Measurements from ENCODE around the gene ZDHHC24.
"Not testable (repeated sequence)": the region's sequence is repeated elsewhere in the genome, so short reads cannot be mapped to it uniquely, and the experiment has no call there.

ZDHHC24 gene

DNA sequence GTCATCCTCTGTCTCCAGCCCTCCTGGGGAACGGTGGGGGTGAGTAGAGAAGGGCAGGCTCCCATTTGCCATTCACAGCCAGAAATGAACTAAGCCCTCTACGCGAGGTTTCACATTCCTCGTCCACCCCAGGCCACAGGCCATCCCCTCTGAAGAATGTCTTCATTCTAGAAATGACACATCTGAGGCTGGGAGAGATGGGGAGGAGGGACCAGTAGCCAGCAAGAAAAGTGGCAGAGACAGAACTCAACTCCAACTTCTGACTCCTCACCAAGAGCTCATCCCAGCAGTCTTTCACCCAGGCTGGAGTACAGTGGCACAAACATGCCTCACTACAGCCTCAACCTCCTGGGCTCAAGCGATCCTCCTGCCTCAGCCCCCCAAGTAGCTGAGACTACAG is 19.1 kb upstream of the ZDHHC24 start:
- no peak for DNase-seq

DNA sequence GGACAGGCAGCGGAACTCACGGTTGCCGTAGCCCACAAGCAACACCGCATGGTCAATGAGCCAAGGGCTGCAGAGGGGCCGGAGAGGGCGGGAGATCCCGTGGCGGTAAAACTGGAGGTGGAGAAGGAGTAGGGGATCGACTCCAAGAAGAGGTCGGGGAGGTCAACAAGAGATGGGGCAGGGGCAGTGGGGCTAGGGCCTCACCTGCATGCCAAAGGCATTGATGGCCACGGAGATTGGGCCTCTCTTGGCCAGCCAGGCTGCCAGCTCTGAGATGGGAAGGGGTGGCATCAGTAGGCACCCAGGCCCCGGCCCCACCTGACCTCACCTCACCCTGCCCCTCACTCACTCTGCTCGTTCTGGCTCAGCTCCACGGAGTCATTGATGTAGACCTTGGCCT is 18.7 kb upstream of the ZDHHC24 start:
- DNase-seq = no peak

DNA sequence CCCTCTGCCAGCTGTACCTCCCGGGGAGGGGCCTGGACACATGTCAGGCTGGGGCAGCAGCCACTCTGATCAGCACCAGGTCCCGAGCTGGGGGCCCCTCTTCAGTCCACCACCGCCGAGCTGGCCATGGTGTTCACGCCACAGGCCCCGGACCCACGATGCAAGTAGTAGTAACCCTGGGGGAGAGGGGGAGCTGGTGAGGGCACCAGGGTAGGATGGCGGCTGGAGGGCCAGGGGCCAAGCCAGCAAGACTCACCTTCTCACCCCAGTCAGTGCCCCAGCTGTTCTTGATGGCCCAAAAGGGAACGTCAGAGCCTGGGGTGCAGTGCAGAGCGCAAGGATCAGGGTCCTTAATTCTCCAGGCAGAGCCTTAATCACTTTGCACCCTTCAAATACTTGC is 18.0 kb upstream of the ZDHHC24 start:
- DNase-seq = no peak

DNA sequence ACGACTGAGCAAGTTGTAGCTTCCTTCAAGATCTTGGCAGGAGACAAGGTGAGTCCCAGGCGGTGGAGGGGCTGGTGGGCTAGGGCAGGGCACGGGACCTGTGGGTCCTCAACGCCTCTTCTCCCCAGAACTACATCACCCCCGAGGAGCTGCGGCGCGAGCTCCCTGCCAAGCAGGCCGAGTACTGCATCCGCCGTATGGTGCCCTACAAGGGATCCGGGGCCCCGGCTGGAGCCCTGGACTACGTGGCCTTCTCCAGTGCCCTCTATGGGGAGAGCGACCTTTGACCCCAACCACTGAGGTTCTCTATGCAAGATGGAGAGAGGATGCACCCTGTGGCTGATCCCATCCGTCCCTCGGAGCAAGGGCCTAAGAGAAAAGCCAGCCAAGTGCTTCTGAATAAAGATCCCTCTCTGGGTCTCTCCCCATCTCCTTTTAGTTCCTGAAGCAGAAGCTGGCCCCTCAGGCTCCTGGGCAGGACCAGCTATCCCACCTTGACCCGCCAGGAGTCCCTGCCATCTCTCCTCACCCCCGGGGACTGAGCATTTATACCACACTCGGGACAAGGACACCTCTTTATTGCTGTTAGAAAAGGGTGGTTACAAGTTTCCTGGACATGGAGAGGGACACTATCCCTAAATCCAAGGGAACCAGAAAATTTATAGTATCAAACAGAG is 17.2 kb upstream of the ZDHHC24 start:
- DNase-seq = no peak

DNA sequence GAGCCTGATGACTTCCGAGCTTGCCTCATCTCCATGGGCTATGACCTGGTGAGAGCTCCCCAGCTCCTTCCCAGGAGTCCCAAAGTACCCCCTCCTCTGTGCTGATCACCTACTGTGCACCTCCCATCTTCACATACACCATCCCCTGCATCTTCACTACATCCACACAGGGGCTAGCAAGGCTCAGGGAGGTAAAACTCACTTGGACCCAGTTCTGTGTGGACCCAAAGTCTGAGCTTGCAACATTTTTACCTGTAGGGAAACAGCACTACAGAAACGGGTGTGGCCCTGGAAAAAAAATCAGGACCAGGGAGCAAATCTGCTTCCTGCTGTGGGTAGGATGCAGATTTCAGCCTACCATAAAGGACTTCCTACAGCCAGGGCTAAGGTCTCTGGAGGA is 16.4 kb upstream of the ZDHHC24 start:
- no peak for DNase-seq

DNA sequence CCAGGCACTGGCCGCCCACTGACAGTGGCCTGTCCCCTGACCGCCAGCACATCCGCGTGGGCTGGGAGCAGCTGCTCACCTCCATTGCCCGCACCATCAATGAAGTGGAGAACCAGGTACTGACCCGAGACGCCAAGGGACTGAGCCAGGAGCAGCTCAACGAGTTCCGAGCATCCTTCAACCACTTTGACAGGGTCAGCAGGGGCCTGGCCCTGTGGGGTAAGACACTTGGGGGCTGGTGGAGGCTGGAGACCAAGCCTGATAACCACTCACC is 16.1 kb upstream of the ZDHHC24 start:
- DNase-seq = no peak

DNA sequence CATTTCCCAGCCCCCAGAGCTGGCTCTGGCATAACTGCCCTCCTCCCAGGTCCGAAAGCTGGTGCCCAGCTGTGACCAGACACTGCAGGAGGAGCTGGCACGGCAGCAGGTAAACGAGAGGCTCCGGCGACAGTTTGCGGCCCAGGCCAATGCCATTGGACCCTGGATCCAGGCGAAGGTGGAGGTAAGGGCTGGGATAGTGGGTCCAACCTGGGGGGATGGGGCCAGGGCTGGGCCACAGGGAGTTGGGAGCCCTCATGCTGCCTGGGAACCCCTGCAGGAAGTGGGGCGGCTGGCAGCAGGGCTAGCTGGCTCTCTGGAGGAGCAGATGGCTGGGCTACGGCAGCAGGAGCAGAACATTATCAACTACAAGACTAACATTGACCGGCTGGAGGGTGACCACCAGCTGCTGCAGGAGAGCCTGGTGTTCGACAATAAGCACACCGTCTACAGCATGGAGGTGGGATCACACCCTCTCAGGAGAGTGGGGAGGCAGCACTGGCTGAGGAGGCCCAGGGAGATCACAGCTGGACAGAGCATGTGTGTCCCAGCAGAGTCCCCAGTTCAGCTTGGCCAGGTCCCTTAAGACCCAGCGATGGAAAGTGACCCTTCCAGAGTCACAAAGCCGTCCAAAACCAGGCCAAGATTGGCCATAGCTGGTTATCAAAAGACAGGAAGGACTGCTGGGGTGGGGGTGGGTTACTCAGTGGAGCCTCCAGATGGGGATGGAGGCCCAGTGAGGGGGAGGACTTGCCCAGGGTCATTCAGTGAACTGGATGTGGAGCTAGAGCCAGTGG is 15.5 kb upstream of the ZDHHC24 start:
- no peak for DNase-seq

DNA sequence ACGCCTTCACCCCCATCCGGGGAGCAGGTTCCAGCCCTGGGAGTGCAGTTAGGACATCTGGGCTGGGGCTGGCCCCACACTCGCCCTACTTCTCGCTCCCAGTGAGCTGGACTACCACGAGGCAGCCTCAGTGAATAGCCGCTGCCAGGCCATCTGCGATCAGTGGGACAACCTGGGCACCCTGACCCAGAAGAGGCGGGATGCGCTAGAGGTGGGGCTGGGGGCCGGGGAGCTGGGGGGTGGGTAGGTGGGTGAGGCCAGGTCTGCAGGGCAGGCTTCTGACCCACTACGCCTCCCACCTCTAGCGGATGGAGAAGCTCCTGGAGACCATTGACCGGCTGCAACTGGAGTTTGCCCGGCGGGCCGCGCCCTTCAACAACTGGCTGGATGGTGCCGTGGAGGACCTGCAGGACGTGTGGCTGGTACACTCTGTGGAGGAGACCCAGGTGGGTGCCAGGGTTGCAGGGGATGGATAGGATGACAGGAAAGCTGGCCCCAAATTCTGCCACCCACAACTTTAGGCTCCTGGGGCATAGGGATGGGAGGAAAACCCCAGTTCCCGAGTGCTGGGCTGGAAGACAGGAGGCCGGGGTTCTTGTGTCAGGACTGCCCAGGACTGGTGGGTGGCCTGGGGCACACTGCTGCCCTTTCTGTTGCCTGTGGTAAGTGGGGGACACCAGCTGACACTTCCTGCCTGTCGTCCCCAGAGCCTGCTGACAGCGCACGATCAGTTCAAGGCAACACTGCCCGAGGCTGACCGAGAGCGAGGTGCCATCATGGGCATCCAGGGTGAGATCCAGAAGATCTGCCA is 14.2 kb upstream of the ZDHHC24 start:
- no peak for DNase-seq

DNA sequence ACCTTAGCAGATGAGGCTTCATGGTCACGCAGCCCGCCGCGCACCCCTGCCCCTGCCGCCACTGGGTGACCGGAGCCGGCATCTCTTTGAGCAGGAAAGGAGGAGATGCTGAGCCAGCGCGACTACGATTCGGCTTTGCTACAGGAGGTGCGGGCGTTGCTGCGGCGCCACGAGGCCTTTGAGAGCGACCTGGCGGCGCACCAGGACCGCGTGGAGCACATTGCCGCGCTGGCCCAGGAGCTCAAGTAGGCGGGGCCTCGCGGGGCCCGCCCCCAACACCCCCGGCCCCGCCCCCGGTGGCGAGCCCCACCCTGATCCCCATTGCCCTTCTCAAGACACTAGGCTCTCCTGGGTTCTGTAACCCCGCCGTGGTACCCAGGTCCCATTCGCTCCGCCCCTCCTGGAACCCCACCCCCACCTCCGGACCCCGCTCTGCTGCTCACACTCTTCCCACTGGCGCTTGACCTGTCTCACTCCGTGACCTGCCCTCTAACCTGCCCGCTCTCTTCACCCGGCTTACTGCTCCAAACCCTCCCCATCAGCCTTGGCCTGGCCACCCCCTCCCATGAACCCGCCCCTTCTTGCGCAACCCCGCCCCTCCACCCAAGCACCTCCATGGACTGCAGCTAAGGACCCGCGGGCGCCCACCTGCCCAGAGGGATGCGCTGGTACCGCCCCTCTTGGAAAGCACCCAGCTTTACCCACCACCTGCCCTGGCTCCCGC is 13.5 kb upstream of the ZDHHC24 start:
- DNase-seq = peak; percentile 29

DNA sequence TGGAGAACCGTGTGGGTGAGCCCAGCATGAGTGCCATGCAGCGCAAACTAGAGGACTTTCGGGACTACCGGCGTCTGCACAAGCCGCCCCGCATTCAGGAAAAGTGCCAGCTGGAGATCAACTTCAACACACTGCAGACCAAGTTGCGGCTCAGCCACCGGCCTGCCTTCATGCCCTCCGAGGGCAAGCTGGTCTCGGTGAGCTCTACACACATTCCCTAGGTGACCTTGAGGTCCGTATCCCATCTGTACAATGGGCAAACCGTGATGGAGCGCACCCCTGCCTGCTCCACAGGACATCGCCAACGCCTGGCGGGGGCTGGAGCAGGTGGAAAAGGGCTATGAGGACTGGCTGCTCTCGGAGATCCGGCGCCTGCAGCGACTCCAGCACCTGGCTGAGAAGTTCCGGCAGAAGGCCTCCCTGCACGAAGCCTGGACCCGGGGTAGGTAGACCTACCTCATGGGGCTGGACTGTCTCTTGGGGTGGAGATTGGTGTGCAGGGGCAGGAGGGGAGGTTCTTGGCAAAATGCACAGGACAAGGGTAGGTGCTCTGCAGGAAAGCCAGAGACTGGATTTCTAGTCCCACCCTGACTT is 12.0 kb upstream of the ZDHHC24 start:
- DNase-seq = no peak

DNA sequence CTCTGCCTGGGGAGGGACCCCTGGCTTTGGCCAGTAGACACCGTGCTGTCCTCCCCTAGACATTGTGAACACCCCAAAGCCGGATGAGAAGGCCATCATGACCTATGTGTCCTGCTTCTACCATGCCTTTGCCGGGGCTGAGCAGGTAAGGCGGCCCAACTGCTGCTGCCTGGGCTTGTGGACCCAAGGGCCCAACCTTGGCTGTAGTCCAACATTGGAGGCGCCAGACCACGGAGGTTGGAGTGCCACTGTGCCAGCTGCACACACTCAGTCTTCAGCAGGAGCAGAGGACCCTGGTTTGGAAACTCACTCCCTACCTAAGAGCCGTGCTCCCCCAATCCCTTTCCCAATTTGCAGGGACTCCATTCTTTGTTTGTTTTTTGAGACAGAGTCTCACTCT is 10.2 kb upstream of the ZDHHC24 start:
- DNase-seq = no peak

DNA sequence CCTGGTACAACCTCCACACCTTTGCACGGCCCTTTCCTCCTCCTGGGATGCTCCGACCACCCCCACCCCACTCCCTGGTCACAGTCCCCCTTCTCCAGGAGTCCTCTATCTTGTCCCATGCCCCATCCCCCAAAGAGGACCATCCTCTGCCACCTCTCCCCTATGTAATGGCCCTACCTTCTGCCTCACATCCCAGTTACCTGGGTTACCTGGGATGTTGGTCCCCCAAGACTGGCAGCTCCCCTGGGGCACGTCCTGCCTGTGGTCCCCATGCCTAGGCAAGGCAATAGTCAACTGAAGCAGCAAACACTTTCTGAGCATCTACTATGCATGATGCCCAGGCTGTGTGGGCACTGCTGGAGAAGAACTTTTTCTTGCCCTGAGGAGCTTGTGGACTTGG is 9.6 kb upstream of the ZDHHC24 start:
- no peak for DNase-seq

DNA sequence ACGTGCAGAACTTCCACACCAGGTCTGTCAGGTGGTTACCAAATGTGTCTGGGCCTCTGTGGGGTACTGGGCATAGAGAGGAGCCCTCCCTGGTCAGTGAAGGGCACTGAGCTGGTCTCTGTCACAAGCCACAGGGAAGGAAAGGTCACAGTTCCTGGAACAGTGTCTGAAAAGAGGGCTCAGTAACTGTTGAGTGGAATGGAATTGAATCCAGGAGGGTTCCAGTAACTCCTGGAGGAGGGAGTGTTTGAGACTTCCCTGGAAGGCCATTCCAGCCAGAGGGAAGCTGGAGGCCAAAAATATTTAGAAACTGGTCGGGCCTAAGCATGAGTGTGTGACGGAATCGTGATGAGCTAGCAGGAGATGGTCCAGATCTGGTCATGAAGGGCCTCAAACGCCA is 8.8 kb upstream of the ZDHHC24 start:
- no peak for DNase-seq

DNA sequence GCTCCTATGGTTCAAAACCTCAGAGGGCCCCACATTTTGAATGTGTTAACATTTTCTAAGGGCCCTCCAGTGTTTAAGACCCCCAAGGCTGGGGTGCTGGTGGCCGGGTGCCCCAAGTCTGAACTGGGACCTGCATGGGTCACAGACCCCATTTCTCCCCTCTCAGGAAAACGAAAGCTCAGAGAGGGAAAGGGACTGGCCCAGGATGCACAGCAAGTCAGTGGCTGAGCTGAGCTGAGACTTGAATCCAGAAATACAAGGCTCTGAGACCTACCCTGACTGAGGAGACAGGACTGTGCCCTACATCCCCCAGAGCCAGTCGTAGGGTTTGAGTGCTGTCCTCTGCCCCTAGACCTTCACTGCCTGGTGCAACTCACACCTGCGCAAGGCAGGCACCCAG is 5.0 kb upstream of the ZDHHC24 start:
- no peak for DNase-seq

DNA sequence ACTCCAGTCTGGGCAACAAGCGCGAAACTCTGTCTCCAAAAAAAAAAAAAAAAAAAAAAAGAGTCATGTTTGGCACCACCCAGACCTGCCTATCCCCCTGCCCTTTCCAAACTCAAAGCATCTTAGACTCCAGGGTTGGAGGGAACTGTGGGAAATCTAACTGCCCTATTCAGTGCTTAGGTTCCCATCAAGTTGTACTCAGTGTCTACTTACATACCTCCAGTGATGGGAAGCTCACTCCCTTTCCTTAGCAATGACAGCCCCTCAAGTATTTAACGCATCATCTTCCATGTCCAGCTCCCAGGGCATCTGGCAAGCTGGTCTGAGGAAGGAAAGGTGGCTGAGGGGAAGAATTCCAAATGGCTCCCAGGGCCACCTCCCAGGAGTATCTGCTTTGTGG is 3.8 kb upstream of the ZDHHC24 start:
- no peak for DNase-seq

DNA sequence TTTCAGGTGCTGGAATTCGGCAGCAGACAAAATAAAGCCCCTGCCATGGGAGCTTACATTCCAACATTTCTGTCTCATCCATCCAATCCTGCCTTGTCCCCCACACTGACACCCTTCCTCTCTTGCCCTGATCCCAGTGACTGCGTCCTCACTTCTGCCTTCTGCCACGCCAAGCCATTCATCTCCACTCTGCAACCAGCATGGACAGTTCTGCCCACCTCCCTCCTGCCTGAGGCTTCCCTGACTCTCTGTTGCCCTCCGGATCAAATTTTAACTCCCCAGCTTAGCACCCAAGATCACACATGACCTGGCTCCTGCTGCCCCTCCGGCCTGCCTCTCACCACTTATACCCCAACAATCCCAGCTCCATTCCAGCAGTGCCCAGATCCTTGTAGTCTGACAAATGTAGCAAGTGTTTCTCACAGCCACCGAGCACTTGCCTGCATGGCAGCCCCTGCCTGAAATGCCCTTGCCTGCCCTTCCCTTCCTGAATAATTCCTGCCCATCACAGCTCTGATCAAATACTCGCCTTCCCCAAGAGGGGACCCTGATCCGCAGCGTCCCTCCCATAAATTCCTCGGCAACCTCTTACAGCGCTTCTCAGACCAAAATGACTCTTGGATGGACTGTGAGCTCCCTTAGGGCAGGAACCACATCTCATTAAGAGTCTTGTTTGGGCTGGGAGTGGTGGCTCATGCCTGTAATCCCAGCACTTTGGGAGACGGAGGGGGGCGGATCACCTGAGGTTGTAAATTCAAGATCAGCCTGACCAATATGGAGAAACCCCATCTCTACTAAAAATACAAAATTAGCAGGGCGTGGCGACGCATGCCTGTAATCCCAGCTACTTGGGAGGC is 3.2 kb upstream of the ZDHHC24 start:
- no peak for DNase-seq

DNA sequence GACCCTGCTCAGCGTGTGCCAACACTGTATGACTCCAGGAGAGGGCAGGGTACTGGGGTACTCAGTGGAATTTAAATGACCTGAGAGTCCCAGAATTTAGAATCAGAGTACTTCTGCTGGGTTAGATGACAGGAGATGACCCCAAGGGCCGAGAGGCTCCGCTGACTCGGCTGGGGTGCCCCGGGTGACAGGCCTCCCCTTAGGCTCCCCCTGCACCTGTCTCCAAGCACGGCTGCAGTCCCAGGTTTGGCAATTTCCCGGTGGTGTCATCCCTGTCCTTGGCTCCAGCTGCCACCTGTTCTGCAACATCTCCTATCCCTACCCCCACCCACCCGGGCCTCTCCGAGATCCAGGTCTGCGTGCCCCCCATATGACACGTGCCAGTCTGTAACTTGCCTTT is 2.2 kb upstream of the ZDHHC24 start:
- DNase-seq = no peak

DNA sequence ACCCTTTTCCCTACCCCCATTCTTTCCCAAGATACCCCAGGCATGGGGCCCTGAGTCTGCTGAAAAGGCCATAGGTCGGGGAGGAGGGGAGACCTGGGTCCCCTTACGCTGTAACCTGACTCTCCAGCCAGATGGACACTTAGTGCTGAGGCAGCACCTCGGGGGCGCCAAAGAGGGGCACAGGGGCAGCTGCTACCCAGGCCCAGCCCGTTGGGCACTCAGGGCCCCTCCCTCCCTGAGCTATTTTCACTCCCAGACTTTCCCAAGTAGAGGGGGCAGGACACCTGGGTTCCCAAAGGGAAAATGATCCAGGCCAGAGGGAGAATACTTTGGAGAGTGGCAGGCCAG is 1.8 kb upstream of the ZDHHC24 start:
- no peak for DNase-seq

DNA sequence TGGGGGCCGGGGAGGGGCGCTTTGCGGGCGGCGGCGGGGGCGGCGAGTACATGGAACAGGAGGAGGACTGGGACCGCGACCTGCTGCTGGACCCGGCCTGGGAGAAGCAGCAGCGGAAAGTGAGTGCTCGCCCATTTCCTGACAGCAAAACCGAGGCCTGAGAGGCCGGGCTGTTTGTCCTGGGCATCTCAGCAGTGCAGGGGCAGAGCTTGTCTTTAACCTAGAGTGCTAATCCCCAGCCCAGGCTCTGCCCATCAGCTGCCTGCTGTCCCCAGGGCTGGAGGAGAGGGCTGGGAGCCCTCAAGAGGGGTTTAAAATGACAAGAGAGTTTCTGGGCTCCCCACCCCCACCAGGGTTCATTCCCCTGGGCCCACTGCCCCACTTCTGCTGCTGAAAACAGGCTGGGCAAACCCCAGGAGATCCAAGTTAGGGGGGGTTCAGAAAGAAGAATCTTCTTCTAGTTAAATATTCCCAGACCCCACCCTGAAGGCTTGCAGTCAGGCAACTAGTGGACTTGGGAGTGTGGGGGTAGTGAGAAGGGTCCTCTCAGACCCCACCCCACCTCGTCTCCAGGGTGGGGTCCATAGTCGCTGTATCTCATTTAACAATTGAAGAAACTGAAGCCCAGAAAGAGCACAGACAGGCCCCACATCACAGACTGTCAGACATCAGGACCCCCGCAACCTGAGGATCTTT is 1.3 kb upstream of the ZDHHC24 start:
- DNase-seq = no peak

DNA sequence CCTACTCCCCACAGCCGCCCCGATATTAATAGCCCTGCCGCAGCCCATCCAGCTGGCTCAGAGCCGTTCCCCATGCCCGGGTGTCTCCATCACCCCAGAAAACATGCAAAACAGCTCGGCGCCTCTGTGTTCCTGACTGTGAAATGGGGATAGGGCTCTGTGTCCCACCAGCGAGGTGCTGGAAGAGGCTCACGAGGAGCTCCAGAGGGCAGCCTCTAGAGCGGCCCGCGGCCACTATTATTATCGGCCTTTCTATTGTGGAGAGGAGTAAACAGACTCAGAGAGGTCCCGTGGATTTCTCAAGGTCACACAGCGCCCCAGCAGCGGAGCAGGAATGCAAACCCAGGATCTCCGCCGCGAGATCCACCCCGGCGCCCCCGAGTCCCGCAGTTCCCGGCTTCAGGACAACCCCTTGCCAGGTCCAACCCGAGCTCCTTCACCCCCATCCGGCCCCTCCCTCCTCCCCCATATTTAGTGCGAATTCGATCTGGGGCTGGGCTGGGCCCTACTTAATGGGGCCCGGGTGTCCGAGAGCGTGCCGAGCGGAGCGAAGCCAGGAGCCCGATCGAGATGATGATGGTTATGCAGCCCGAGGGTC is 619 bp upstream of the ZDHHC24 start, which contains the start of gene ACTN3:
ACTN3 (plus strand) TSS at position 536 of the 598 bp plus-strand sequence; CDS start at position 571, 35 bp downstream.
- DNase-seq = peak; percentile 24

DNA sequence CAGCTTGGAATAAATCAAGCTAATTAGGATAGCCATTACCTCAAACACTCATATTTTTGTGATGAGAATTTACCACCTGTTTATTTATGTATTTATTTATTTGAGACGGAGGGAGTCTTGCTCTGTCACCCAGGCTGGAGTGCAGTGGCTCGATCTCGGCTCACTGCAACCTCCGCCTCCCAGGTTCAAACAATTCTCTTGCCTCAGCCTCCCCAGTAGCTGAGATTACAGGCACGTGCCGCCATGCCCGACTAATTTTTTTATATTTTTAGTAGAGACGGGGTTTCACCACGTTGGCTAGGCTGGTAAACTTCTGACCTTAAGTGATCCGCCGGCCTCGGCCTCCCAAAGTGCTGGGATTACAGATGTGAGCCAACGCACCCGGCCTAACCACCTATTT is 896 bp downstream of the ZDHHC24 start:
- DNase-seq = not testable (repeated sequence)

Data from activated naive CD4-positive, alpha-beta T cell treated with Interleukin-2 at 50 U/mL for 16 hours (primary cell).